Measurements from ENCODE around the gene PIK3C2G.

DNA sequence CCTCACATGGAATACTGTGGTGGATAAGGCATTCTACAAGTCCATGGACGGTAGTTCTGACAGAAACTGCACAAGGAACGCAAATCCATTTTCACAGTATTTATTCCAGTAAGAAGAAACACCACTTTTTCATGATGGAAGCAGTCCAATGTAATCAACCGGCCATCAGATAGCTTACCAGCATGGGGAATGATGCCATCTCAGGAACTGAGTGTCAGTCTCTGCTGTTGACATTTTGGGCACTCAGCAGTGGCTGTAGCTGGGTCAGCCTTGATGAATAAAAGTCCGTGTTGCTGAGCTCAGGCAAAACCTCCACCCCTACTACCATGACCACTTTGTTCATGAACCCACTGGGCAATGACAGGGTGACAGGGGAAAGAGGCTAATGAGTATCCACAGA is 373.1 kb downstream of the PIK3C2G start:
- TF ChIP-seq, protein P1, sequence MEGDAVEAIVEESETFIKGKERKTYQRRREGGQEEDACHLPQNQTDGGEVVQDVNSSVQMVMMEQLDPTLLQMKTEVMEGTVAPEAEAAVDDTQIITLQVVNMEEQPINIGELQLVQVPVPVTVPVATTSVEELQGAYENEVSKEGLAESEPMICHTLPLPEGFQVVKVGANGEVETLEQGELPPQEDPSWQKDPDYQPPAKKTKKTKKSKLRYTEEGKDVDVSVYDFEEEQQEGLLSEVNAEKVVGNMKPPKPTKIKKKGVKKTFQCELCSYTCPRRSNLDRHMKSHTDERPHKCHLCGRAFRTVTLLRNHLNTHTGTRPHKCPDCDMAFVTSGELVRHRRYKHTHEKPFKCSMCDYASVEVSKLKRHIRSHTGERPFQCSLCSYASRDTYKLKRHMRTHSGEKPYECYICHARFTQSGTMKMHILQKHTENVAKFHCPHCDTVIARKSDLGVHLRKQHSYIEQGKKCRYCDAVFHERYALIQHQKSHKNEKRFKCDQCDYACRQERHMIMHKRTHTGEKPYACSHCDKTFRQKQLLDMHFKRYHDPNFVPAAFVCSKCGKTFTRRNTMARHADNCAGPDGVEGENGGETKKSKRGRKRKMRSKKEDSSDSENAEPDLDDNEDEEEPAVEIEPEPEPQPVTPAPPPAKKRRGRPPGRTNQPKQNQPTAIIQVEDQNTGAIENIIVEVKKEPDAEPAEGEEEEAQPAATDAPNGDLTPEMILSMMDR (IDR thresholded peaks at IDR 0.05) = no peak
- no peak for TF ChIP-seq POLR2A (IDR thresholded peaks at IDR 0.05)
